Activated CD8-positive, alpha-beta T cell treated with anti-CD3 and anti-CD28 coated beads for 36 hours (primary cell): Measurements from ENCODE around the gene CAV2. TPM values are rescaled to one million over a fixed set of nuclear protein-coding genes. Genes with fewer than 3 reads are reported as not detected.

Source experiments
- ATAC-seq: fragments of 200-7000 bp; cut with Tn5 transposase; one replicate; pipeline ENCODE4 v1.10.0; 2021; ENCODE audit warnings: mild to moderate bottlenecking, moderate library complexity
- CTCF ChIA-PET: fragments of 350-600 bp; sonication (Branson Sonifier 250); formaldehyde crosslinking; loops from one replicate; lab custom pipeline; 2021; ENCODE audit warnings: antibody characterized with exemption; lab: Charles Lee
- POLR2A ChIA-PET: fragments of 350-600 bp; sonication (Branson Sonifier 250); formaldehyde crosslinking; loops from one replicate; lab custom pipeline; 2021; ENCODE audit warnings: antibody characterized with exemption; lab: Charles Lee
- DNase-seq: peaks from one replicate; pipeline ENCODE4 v3.0.0-alpha.2; 2020
- H3K27ac Mint-ChIP-seq: one replicate; pipeline ENCODE4 v1.8.0; 2021; ENCODE audit warnings: mild to moderate bottlenecking, mixed read lengths
- H3K27me3 Mint-ChIP-seq: one replicate; pipeline ENCODE4 v1.8.0; 2021; ENCODE audit warnings: mixed read lengths
- H3K36me3 Mint-ChIP-seq: one replicate; pipeline ENCODE4 v1.8.0; 2021; ENCODE audit warnings: low read depth, mixed read lengths
- H3K4me1 Mint-ChIP-seq: one replicate; pipeline ENCODE4 v1.8.0; 2021; ENCODE audit warnings: low read depth, mixed read lengths
- H3K4me3 Mint-ChIP-seq: one replicate; pipeline ENCODE4 v1.8.0; 2021; ENCODE audit warnings: mild to moderate bottlenecking, moderate library complexity, mixed read lengths
- H3K9me3 Mint-ChIP-seq: one replicate; pipeline ENCODE4 v1.8.0; 2021; ENCODE audit warnings: mixed read lengths
- intact Hi-C: fragments of 100-400 bp; cut with micrococcal nuclease; formaldehyde crosslinking; loops from one replicate; pipeline ENCODE4 v1.10.0; 2022
- total RNA-seq, 2 experiments: library from RNA; stranded (reverse); gene quantifications; one replicate each; pipeline ENCODE4 v1.2.3, GENCODE V29; 2021
- TF ChIP-seq, protein P1 (sequence below): fragments of 200-600 bp; IDR thresholded peaks from one replicate; pipeline ENCODE4 v1.8.0; 2022; ENCODE audit warnings: antibody characterized with exemption, mild to moderate bottlenecking

The CAV2 gene
- total RNA-seq, 2 experiments from 2014 or later = not detected

DNA sequence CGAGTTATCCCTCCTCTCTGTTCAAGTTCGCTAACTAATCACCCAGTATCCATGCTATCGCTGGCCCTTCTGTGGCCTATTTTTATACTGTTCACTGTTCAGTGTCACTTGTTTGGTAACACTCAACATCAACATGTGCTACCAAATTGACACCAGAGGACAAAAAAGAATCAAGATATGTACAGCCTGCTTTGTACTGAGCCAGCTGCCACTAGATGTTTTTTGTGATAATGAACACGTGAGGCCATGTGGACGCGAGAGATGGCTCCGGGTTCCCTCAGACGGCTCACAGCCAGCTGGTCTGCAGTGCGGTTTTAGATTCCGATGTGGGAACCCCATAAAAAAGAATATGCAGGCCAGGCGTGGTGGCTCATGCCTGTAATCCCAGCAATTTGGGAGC is 46.5 kb downstream of the CAV2 start:
- no peak for DNase-seq
- POLR2A ChIA-PET = no interaction called here
- Mint-ChIP-seq H3K36me3 (no peaks in the 10 kb centered on the region), H3K27me3 (peaks cover 8% of the 10 kb centered on the region), H3K4me3 (no peak overlapping the region), H3K27ac (no peak overlapping the region), H3K4me1 (peaks cover 3% of the 10 kb centered on the region), H3K9me3 (no peaks in the 10 kb centered on the region)
- intact Hi-C loops = no loop called here
- no peak for ATAC-seq
- CTCF ChIA-PET = interaction anchor here (0.7 kb wide), 1 partner anchor 46 kb away, joined by 4 read pairs; no protein-coding TSS in a partner anchor
- TF ChIP-seq, protein P1, sequence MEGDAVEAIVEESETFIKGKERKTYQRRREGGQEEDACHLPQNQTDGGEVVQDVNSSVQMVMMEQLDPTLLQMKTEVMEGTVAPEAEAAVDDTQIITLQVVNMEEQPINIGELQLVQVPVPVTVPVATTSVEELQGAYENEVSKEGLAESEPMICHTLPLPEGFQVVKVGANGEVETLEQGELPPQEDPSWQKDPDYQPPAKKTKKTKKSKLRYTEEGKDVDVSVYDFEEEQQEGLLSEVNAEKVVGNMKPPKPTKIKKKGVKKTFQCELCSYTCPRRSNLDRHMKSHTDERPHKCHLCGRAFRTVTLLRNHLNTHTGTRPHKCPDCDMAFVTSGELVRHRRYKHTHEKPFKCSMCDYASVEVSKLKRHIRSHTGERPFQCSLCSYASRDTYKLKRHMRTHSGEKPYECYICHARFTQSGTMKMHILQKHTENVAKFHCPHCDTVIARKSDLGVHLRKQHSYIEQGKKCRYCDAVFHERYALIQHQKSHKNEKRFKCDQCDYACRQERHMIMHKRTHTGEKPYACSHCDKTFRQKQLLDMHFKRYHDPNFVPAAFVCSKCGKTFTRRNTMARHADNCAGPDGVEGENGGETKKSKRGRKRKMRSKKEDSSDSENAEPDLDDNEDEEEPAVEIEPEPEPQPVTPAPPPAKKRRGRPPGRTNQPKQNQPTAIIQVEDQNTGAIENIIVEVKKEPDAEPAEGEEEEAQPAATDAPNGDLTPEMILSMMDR = no peak

DNA sequence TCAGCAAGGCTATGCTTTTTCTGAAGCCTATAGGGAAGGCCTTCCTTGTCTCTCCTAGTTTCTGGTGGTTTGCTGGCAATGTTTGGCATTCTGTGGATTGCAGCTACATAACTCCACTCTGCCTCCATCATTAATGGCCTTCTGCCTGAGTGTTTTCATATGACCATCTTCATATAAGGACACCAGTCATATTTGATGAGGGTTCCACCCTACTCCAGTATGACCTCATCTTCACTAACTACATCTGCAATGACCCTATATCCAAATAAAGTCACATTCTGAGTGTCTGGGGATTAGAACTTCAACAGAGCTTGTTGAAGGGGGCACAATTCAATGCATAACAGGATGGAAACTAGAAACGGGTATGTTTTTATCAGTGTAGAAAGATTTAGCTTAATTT is 47.4 kb downstream of the CAV2 start:
- no peak overlapping the region for H3K27ac Mint-ChIP-seq
- peaks cover 3% of the 10 kb centered on the region for H3K4me1 Mint-ChIP-seq
- H3K36me3 Mint-ChIP-seq = no peaks in the 10 kb centered on the region
- TF ChIP-seq, protein P1 = no peak
- peaks cover 6% of the 10 kb centered on the region for H3K27me3 Mint-ChIP-seq
- POLR2A ChIA-PET = no interaction called here
- H3K9me3 Mint-ChIP-seq = no peaks in the 10 kb centered on the region
- no peak overlapping the region for H3K4me3 Mint-ChIP-seq
- no peak for DNase-seq
- CTCF ChIA-PET = interaction anchor here (0.7 kb wide), 1 partner anchor 45 kb away, joined by 4 read pairs; no protein-coding TSS in a partner anchor
- intact Hi-C loops = no loop called here
- ATAC-seq = no peak

DNA sequence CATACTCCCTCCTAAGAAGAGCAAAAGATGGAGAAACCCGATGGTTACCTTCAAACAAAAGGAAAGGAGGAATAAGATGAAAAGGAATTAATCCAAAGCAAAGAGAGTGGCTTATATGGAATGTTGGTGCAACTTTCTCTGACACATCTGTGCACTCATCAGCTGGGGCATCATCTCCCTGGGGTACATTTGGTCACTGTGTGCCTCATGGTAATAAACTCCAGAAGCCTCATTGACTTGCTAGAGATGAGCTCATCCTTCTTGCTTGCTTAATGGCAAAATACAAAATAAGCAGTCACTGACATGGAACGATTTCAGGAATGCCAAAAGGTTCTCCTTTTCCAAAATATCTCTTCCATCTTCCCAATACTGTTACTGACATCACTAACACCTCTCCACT is 47.8 kb downstream of the CAV2 start:
- Mint-ChIP-seq H3K4me3 (no peak overlapping the region), H3K36me3 (no peaks in the 10 kb centered on the region), H3K9me3 (no peaks in the 10 kb centered on the region), H3K27me3 (peaks cover 6% of the 10 kb centered on the region), H3K4me1 (peaks cover 3% of the 10 kb centered on the region), H3K27ac (no peak overlapping the region)
- ChIA-PET CTCF (no interaction called here), POLR2A (no interaction called here)
- DNase-seq (no peak), ATAC-seq (no peak)
- TF ChIP-seq, protein P1 = no peak
- intact Hi-C loops = no loop called here

DNA sequence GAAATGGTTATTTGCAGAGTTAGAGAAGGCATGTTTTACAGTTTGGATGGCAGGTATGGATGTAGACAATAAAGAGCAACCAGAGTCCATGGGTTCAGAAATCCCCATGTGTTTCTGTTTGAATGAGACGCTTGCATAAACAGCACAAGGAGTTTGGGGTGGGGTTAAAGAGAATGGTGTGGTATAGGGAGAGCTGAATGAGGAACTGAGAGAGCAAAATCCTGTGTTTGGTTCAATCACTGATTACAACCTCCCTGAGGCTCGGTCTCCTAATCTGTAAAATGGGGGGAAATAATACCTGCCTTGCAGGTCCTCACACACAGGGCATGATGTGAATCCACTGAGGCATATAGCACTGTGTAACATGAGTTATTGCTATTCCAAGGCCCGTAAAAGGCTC is 49.0 kb downstream of the CAV2 start:
- POLR2A ChIA-PET = no interaction called here
- no peak for ATAC-seq

DNA sequence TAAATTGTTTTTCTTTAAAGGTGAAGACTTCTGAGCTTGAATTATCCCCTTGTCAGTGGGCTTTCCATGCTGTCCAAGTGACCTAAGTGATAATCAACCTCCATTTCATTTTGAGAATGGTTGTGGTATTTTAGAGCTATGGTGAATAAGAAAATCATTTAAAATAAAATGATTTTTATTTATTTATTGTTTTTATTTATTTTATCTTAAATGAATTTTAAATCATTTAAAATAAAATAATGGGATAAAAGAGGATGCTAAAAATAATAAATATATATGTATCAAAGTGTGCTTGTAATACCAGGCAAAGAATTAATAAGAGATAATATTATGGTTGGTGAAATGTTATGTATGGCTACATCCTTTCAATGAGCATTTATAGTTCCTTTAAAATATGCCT is 49.8 kb downstream of the CAV2 start:
- no peaks in the 10 kb centered on the region for H3K9me3 Mint-ChIP-seq
- POLR2A ChIA-PET = no interaction called here
- TF ChIP-seq, protein P1 = no peak
- H3K4me3 Mint-ChIP-seq = no peak overlapping the region
- CTCF ChIA-PET = no interaction called here
- no peak for ATAC-seq
- no peaks in the 10 kb centered on the region for H3K36me3 Mint-ChIP-seq
- intact Hi-C loops = no loop called here
- DNase-seq = no peak
- H3K4me1 Mint-ChIP-seq = no peaks in the 10 kb centered on the region
- H3K27me3 Mint-ChIP-seq = peaks cover 6% of the 10 kb centered on the region
- no peak overlapping the region for H3K27ac Mint-ChIP-seq

More for the DNA sequence above, 49.0 kb downstream of the CAV2 start:
- Mint-ChIP-seq H3K27ac (no peak overlapping the region), H3K27me3 (peaks cover 6% of the 10 kb centered on the region), H3K4me1 (peaks cover 3% of the 10 kb centered on the region), H3K36me3 (no peaks in the 10 kb centered on the region), H3K9me3 (no peaks in the 10 kb centered on the region), H3K4me3 (no peak overlapping the region)
- DNase-seq = no peak
- intact Hi-C loops = no loop called here
- CTCF ChIA-PET = no interaction called here
- TF ChIP-seq, protein P1 = no peak
